GM21381 (cell line): Measurements from ENCODE around the gene GNLY.
A peak's percentile ranks its signal among the peaks of the same experiment; 100 is the strongest.

Experiments used
- ATAC-seq: cut with Tn5 transposase; IDR thresholded peaks from one replicate; pipeline ENCODE4 v1.9.1; 2021; ENCODE audit warnings: mild to moderate bottlenecking, moderate library complexity; ENCODE audit not compliant: unreplicated experiment

GNLY gene

GRCh38 chr2:85741211-85741832 is 47.2 kb downstream of the GNLY start:
- ATAC-seq = no peak

GRCh38 chr2:85741833-85742455 is 47.8 kb downstream of the GNLY start:
- no peak for ATAC-seq

GRCh38 chr2:85743304-85743978 is 49.3 kb downstream of the GNLY start:
- no peak for ATAC-seq

- no peak for ATAC-seq
Measured at GRCh38 chr2:85744055-85744454, 49.9 kb downstream of the GNLY start.

- no peak for ATAC-seq
Measured at GRCh38 chr2:85744741-85745601, 50.8 kb downstream of the GNLY start.

- no peak for ATAC-seq
Measured at GRCh38 chr2:85745619-85746018, 51.5 kb downstream of the GNLY start.

GRCh38 chr2:85746321-85747004 is 52.3 kb downstream of the GNLY start:
- ATAC-seq = no peak

- ATAC-seq = no peak
Measured at GRCh38 chr2:85747441-85747840, 53.3 kb downstream of the GNLY start.

- peak; percentile 60 for ATAC-seq
Measured at GRCh38 chr2:85748039-85748734, 54.0 kb downstream of the GNLY start.
